SIG-M5 treated with dmso at 0.1 percent for 504 hours (cell line): Measurements from ENCODE around the gene RMND5B.
A peak's percentile ranks its signal among the peaks of the same experiment; 100 is the strongest.

Experiments used
- DNase-seq: peaks from one replicate; lab custom pipeline; 2025; ENCODE audit not compliant: unreplicated experiment; lab: John Stamatoyannopoulos, UW

RMND5B gene

DNA sequence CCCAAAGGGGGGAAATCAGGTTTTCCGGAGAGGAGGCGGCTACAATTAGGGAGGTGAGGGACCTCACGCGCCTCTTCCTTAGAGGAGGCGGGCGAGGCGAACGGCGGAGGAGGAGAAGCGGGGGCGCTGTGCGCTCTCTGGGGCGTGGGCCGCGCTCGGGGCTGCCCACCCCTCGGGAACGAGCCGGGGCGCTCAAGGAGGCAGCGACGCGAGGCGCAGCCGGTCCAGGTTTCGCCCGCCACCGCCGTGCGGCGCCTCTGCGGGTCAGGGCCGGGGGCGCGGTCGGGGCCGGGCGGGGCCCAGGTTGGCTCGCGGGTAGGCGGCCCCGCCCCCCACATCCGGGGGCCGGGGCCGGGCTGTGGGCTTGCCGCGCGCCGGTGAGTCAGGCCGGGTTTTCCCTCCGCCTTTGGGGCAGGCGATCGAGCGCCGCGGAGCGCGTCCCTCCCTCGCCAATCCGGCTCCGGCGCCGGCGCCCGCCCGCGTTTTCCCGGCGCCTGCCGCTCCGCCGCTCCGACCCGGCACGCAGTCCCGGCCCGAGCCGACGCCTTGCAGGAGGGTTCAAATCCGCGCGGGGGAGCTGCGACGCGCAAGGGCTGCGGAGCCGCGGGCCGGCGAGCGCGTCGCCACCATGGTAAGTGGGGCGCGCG lies 17.6 kb upstream of the RMND5B start, which contains the start of gene N4BP3:
Gene N4BP3 (plus strand): TSS at position 392 of the 647 bp plus-strand sequence. CDS start 6,052 bp downstream, outside the sequence.
- peak; percentile 75 for DNase-seq

DNA sequence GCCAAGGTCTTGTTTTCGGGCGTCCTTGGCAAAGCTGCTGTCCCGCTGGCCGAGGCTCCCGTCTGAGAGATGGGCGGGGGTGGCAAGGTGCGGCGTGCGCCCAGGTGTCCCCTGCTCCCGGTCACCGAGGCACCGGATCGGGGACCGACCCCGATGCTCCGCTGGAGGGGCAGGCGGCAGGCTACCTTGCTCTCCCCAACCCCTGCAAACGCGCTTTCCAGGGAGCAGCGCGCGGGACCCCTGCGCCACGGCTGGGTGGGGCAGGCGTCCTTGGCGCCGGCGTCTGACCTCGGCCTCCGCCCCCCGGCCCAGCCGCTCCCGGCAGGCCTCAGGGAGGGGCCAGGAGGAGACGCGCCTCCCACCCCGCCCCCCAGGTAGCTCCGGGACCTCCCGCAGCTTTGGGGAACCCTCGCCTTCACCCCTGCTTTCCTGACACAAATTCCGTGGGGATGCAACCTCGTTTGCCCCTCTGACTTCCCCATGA lies 16.9 kb upstream of the RMND5B start:
- no peak for DNase-seq

DNA sequence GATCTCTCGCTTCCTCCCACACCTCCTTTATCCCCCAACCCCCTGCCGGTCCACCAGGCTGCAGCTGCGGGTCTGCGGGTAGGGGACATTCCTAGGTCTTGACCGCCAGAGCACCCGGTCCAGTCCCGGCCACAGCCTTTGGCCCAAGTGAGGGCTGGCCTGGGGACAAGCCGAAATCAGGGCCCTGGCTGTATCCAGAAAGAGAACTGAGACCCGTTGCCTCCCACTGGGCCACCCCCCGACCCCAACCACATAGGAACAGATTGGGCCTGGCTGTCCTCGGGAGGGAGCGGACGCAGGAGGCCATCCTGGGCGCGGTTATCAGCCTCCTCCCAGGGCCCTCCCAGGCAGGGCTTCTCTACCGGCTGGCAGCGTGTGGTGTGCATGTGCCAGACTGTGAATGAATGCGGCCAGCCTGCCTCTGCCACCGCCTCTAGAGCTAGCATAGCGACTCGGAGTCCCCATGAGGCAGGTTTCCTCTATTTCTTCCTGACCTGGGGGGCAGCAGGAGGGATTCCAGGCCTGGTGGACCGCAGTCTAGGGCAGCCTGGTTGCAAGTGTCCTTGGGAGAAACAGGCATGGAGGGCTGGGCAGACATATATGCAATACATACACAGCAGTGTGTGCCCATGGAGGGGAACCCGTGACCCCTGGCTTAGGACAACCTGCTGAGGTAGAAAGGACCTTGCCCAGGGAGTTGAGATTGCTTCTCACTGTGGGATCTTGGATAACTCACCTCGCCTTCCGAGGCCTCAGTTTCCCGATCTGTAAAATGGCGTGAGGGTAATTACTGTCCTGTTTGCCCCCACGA lies 16.3 kb upstream of the RMND5B start:
- DNase-seq, result peak; percentile 28

DNA sequence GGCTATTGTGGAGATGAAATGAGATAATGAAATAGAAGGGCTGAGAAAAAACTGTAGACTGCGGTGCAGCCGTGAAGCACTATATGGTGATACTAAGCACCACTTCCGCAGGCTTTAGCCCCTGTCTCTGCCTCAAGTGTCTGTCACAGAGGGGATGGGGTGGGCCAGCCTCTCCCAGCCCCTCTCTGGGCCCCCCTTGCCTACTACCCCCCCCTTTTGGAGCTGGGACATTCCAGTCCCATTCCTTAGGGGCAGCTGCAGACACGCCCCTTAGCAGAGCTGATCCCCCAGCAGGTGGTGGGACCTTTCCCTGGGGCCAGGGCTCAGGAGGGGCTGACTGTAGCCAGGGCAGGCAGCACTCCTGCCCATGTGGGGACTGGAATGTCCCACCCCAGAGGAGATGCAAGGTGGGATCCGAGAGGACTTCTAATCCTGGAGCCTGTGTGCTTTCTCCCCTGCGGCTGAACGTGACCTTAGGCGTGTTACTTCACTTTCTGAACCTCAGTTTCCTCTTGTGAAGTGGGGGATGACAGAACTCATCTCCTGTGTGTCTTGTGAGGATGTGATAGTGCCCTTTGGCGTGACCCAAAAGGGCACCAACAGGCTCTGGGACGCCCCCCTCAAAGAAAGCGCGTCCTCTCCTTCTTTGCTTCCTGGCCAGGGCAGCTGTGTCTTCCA lies 15.5 kb upstream of the RMND5B start:
- no peak for DNase-seq

DNA sequence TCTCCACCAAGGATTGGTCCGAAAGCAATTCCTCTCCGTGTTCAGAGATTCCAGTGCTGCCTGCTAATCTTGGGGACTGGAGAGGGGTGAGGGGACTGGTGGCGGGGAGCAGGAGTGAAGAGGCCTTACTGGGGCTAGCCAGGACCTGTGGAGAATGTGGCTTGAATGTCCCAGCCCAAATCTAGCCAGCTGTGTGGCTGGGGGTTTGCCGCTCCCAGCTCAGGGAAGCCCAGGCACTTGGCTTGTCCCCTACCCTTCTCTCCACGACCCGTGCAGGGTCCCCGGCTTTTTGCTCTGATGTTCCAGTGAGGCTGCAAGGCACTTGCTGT lies 15.0 kb upstream of the RMND5B start:
- DNase-seq, result no peak

DNA sequence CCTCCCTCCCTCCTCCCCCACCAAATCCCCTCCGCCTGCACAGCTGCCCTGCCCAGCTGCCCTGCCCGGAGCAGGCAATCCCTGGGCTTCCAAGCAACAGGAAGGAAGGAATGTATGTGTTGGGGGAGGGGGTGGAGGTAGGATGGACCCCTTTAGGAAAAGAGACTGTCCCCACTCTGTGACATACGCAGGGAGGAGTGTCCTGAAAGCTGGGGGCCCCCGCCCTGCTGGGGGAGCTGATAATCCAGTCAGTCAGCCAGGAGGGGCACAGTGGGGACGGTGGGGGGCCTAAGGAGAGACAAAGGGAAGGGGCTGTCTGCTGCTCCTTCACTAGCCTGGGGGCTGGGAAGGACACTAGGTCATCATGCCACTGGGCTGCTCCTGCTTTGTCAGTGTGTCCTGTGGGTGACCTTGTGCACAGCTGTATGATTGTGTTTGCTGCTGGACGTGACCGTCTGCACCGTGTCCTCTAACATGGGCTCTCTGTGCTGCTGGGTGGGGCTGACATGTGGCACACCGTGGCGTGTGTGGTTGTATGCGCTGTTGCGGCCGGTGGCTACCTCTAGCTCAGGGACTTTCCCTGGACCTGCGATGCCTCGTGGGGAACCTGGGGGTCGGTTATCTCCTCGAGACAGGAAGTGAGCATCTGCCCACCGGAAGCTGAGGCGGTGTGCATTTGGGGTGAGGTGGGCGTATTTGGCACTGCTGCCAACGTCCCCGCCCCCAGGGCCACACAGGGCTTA lies 14.5 kb upstream of the RMND5B start:
- no peak for DNase-seq

DNA sequence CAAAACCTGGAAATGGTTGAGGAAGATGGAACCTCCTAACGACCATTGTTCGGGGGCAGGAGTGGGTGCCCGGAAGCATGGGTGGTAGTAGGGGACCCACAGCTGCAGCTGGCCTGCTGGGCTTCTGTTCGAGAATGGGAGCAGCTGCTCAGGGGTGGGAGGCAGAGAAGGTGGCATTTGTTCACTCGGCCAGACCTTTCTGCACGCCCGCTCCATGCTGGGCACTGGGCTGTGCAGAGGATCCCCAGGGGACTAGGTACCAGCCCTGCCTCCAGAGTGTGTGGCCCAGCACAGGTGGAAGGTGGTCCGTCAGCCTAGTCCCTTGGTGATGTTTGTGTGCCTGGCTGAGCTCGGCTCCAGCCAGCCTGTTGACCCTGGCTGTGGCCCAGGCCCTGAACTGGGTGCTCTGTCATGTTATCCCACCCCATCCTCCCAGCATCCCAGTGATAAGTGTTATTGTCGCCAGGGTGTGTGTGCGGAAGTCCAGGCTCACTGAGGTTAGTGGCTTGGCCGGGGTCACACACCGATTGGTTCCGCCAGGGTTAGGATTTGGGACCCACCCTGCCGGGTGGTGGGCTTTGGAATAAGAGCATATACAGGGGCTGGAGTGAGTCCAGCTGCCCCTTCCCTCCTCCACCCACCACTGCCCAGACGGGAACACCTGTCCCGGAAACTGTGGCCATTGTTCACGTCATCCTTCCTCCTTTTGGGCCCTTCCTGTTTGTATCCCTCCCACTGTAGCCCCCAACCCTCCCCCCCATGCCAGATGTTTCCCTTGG lies 12.7 kb upstream of the RMND5B start:
- no peak for DNase-seq

DNA sequence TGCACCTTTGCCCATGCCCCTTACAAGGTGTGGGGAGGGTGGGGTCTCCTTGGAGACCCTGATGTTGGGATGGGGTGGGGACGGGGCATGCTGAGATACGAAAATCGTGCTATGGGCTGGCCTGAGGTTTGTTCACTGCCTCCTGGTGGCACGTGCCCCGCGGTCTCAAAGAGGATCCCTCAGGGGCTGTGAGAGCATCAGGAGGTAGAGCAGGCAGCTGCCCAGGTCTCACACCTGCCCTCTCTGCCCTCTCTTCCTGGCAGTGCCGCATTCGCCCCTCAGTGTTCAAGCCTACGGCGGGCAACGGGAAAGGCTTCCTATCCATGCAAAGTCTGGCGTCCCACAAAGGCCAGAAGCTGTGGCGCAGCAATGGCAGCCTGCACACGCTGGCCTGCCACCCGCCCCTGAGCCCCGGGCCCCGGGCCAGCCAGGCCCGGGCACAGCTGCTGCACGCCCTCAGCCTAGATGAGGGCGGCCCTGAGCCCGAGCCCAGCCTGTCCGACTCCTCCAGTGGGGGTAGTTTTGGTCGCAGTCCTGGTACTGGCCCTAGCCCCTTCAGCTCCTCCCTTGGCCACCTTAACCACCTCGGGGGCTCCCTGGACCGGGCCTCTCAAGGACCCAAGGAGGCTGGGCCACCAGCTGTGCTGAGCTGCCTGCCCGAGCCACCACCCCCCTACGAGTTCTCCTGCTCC lies 10.8 kb upstream of the RMND5B start:
- no peak for DNase-seq

DNA sequence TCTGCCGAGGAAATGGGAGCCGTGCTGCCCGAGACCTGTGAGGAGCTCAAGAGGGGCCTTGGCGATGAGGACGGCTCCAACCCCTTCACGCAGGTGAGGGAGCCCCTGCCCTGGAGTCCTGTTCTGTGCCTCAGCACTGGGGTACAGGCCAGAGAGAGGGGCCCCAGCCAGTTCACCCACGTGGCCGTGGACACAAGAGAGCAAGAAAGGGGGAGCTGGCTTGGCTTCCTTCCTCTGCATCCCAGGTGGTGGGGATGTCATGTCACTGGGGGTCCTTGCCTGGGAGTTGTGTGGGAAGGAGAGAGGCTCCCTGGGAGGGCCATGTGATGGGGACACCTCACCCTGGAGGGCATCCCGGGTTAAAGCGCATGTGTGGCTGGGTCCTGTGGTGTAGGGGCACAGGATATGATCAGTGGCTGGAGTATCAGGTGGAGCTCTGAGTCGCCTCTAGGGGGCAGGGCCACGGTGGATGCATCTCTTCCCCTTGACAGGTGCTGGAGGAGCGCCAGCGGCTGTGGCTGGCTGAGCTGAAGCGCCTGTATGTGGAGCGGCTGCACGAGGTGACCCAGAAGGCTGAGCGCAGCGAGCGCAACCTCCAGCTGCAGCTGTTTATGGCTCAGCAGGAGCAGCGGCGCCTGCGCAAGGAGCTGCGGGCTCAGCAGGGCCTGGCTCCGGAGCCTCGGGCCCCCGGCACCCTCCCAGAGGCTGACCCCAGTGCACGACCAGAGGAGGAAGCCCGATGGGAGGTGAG lies 10.0 kb upstream of the RMND5B start:
- peak; percentile 85 for DNase-seq

DNA sequence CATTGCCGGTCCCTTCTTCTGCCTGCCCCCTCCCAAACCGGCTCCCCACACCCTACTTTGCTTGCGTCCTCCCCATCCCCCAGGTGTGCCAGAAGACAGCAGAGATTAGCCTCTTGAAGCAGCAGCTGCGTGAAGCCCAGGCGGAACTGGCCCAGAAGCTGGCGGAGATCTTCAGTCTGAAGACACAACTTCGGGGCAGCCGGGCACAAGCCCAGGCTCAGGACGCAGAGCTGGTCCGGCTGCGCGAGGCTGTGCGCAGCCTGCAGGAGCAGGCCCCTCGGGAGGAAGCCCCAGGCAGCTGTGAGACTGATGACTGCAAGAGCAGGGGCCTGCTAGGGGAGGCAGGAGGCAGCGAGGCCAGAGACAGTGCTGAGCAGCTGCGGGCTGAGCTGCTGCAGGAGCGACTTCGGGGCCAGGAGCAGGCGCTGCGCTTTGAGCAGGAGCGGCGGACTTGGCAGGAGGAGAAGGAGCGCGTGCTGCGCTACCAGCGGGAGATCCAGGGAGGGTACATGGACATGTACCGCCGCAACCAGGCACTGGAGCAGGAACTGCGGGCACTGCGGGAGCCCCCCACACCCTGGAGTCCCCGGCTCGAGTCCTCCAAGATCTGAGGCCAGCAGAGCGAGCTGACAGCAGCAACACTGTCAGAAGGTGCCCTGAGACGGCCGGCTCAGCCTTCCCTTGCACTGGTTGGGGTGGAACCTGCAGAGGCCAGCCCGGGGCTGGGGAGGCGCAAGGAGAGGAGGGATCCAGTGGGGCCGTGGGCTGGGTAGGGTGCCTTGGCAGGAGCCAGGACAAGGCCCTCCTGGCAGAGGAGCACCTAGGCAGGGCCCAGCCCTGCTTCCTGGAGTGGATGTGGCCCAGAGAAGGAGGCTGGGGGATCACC lies 9.2 kb upstream of the RMND5B start:
- DNase-seq, result no peak

DNA sequence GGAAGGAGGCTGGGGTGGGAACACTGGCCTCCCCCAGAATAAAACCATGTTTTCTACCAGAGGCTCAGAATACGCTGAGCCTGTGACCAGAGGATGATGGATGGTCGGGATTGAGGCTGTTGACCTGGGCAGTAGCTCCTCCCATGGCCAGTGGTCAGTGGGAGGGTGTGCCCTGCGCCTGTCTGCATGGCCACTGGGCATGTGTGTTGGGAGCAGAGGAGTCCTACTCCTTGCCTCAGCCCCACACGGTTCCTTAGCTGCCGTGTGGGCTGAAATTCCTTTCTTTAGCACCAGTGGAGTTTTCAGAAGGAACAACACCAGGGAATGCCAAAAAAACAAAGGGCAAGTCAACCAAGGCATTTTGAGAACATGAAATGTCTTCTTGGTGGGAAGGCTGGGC lies 8.5 kb upstream of the RMND5B start:
- no peak for DNase-seq

DNA sequence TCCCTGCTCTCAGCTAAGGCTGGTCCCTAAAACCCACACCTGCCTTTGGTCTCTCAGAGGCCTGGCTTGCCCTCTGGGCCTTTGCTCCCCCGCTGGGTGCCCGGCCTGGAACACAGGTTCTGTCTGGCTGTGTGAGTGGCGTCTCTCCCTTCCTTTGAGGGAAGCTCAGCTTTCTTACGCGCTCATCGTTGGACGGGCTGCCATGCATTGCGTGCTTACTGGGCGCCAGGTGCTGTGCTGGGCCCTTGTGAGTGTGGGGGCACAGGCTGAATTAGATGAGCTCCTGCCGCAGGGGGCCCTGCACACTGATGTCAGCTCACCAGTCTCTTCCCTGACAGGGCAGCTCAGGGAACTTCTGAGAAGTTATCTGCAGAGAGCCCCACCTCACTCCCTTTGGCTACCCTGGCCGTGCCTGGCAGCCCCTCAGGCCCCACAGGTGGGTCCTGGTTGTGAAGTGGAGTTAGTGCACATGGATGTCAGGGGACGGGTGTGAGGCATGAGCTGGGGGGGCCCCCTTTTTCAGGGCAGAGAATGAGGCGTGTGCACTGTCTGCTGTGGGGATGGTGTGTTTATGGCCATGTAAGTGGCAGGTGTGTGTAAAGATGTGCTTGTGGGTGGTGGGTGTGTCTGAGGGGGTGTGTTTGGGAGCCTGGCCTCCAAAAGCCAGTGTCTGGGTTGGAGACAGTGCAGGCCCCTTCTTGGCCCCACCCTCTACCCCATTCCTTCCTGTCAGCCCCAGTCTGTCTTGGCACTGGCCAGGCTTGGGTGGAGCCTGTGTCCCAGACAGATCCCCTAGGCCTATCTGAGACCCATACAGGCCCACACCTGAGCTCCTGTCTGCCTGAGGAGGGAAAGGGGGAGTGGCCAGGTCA lies 7.5 kb upstream of the RMND5B start:
- DNase-seq, result peak; percentile 40

DNA sequence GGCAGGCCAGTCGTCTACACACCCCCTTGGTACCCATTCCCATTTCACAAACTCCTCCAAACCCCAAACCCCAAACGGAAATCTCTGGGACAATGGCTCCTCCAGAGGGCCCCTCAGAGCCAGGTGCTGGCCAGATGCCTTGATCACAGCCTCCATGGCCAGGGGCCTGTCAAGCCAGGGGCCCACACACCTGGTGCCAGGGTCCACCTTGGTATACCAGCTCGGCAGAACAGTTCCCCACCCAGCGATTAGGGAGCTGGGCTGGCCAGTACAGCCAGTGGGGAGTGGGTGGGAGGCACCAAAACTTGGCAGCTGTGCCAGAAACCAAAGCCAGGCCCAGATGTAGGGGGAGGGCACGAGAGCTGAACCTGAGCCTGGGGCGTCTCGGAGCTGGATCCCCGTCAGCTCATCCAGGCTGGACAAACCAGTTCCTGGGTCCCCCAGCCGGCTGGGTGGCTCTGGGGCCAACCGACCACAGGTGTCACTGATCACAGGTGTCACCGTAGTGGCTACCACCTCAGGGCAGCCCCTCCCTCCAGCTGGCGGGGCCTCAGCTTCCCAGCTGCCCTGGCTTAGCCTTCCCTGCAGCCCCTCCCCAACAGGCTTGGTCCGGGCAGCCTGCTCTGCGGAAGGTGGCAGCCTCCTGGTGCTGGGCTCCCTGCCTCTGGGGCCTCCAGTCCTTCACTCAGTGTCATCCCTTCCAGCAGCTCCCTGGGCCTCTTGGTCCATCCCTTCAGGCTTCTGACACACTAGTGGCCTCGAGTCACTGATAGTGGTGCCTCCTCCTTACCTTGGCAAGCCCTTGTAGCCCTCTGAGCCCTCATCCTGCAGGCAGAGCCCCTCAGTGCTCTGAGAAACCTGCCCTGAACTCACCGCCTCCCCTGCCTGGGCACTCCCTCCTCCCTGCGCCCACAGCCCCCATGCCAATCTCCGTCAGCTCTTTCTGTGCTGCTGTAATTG lies 6.6 kb upstream of the RMND5B start:
- peak; percentile 80 for DNase-seq

DNA sequence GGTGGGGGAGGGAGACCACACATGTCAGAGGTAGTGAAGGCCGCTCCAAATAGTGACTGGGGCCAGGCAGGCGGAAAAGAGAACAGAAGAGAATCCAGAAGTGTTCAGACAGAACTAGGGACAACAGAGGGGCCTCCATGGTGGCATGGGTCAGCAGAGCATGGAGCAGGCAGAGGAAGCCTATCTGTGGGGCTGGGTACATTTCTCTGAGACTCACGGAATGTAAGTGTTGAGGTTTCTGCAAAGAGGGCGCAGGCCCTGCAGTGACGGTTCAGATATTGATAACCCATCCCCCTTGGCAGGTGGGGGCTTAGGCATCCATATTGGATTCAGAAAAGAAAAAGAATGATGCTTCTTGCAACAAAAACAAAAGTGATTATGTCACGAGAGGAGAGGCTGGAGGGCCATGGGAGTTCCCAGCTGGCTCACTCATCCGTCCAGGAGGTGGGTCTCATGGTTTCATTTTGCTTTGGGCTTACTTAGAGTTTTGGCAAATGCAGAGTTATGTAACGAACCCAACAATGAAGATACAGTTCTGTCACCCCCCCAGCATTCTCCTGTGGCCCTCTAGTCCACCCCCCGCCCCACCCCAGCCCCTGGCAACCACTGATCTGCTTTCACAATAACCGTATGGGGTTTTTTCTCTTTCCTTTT lies 5.4 kb upstream of the RMND5B start:
- no peak for DNase-seq

DNA sequence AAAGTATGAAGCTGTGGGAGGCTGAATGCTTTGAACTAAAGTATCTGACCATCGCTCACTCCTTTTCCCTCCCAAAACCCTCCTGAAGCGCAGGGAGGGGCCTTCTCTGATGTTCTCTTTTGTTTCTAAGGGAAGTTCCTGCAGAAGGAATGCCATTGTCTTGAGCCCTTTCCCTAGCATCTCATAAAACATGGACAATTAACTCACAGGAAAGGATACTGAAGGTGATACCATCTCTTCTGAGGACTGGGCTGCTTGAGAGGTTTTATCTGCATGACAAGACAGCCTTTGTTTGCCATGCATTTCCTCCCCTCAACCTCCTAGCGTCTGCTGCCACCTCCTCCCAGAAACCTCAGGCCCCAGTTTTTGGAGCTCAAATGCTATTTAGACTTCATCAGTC lies 4.3 kb upstream of the RMND5B start:
- DNase-seq, result no peak
